HG03460 (cell line): ENCODE measurements around the gene PM20D1.
"Not testable (repeated sequence)": the region's sequence is repeated elsewhere in the genome, so short reads cannot be mapped to it uniquely, and the experiment has no call there.

Source experiments
- ATAC-seq: cut with Tn5 transposase; IDR thresholded peaks from one replicate; pipeline ENCODE4 v1.9.1; 2021; ENCODE audit not compliant: unreplicated experiment

The PM20D1 gene, protein sequence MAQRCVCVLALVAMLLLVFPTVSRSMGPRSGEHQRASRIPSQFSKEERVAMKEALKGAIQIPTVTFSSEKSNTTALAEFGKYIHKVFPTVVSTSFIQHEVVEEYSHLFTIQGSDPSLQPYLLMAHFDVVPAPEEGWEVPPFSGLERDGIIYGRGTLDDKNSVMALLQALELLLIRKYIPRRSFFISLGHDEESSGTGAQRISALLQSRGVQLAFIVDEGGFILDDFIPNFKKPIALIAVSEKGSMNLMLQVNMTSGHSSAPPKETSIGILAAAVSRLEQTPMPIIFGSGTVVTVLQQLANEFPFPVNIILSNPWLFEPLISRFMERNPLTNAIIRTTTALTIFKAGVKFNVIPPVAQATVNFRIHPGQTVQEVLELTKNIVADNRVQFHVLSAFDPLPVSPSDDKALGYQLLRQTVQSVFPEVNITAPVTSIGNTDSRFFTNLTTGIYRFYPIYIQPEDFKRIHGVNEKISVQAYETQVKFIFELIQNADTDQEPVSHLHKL

DNA sequence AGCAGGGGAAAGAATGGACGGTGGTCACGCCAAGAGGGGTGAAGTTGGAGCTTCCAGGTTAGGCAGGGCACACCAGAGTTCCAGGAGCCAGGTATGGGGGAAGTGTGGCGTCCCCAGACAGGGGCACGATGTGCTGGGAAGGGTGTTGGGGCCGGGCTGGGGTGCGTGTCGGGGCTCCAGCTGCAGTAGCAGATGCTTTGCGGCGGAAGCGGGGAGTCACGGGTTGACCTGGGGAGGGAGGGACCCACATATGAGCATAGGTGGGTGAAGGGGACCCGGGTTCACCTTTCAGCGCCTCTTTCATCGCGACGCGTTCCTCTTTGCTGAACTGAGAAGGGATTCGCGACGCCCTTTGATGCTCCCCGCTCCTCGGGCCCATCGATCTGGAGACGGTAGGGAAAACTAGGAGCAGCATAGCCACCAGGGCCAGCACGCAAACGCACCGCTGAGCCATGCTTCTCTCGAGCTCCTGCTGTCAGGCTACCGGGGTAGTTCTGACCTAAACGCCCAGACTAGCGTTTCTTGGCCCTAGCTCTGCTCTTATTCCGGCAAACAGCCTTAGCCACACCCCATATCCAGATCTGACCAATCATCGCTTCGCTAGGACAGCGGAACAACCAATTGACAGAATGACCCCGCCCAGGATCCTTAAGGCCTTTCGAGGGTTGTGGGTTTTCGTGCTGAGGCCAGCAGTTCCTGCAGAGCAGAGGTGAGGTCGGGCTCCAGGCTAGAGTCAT, at the start of gene PM20D1:
Gene PM20D1 (minus strand): TSS at position 514 of the 737 bp plus-strand sequence. CDS start 60 bp downstream, at position 454.
- ATAC-seq = peak; percentile 99

DNA sequence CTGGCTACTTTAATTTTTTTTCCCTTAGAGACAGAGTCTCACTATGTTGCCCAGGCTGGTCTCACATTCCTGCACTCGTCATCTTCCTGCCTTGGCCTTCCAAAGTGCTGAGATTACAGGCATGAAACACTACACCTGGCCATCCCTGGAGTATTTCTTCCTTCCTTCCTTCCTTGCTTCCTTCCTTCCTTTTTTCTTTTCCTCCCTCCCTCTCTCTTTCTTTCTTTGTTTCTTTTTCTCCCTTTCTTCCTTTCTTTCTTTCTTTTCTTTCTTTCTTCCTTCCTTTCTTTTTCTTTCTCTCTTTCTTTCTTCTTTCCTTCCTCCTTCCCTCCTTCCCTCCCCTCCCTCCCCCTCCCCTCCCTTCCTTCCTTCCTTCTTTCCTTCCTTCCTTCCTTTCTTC, 46.4 kb upstream of the PM20D1 start:
- ATAC-seq = no peak

DNA sequence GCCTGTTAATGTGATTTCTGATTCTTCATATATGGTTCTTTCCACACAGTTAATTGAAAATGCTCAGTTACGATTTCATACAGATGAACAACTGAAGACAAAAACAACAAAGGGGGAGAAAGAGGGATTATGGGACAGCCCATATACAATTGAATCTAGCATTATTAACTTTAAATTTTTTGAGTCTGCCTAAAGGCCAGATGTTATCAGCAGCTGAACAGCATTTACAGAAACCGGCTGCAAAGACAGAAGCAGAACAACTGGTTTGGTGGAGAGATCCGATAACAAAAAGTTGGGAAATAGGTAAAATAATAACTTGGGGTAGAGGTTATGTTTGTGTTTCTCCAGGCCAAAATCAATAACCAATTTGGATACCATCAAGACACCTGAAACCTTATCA, 44.2 kb upstream of the PM20D1 start:
- not testable (repeated sequence) for ATAC-seq

DNA sequence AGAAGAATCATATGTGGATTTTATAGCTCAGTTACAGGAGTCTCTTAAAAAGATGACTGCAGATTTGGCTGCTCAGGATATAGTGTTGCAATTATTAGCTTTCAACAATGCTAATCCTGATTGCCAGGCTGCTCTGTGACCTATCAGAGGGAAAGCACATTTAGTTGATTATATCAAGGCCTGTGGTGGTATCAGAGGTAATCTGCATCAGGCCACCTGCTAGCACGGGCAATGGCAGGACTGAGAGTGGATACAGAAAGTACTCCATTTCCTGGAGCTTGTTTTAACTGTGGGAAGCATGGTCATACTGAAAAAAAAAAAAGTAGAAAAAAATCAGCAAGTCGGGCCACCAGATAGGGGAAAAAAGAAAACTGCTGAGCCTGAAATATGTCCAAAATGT, 42.2 kb upstream of the PM20D1 start:
- ATAC-seq = not testable (repeated sequence)

DNA sequence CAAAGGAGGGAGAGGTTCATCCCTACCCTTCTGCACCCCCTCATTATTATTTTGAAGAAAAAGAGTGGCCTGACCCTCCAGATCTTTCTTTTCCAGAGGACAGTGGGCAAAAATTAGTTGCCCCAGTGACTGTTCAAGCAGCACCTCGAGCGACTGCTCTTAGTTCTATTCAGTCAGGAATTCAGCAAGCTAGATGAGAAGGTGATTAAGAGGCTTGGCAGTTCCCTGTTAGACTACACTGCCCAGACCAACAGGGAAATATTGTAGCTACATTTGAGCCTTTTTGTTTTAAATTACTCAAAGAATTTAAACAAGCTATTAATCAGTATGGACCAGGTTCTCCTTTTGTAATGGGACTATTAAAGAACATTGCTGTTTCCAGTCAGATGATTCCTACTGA, 41.5 kb upstream of the PM20D1 start:
- not testable (repeated sequence) for ATAC-seq

DNA sequence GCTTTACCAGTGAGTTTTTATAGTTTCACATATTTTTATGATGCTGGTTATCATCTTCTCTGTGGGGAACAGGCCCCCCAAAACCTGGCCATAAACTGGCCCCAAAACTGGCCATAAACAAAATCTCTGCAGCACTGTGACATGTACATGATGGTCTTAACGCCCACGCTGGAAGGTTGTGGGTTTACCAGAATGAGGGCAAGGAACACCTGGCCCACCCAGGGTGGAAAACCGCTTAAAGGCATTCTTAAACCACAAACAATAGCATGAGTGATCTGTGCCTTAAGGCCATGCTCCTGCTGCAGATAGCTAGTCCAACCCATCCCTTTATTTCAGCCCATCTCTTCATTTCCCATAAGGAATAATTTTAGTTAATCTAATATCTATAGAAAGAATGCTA, 40.7 kb upstream of the PM20D1 start:
- ATAC-seq = not testable (repeated sequence)

DNA sequence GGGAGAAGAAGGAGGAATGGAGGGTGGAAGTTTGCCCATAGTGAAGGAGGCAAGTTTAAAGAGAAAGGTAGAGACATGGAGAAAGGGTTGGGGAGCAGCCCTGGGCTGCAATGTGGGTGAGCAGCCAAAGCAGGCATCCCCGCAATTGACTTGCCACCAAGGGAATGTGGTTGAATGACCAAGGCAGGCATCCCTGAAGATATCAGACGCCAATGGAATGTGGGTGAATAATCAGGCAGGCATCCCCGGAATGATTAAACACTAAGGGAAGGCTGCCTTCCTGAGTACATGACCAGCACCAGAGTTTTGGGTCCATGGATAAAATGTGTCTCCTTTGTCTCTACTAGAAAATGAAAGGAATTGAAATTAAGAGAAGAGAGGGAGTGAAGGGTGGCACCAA, 39.8 kb upstream of the PM20D1 start:
- not testable (repeated sequence) for ATAC-seq

DNA sequence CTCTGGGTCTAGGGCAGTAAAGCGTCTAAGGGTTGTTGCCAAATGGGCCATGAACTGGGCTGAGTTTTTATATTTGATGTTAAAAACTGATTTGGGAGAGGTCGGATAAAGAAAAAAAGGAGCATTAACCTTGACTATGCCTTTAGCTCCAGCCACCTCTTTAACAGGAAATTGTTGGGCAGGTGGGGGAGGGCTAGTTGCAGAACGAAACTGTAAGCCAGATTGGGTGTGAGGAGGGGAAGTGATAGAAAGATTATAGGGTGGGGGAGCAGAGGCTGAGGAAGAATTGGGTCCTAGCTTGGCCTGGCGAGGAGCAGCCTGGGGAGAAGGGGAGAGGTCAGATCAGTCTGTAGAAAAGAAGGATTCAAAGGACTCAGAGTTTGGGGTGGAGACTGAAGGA, 39.1 kb upstream of the PM20D1 start:
- ATAC-seq = not testable (repeated sequence)

DNA sequence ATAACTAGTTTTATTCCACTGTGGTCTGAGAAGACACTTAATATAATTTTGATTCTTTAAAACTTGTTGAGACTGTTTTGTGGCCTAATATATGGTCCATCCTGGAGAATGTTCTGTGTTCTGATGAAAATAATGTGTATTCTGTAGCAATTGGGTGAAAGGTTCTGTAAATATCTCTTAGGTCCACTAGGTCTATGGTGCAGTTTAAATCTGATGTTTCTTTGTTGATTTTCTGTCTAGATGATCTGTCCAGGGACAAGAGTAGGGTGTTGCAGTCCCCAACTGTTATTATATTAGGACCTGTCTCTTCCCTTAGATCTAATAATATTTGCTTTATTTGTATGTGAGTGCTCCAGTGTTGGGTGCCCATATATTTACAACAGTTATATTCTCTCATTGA, 33.9 kb upstream of the PM20D1 start:
- ATAC-seq = no peak

DNA sequence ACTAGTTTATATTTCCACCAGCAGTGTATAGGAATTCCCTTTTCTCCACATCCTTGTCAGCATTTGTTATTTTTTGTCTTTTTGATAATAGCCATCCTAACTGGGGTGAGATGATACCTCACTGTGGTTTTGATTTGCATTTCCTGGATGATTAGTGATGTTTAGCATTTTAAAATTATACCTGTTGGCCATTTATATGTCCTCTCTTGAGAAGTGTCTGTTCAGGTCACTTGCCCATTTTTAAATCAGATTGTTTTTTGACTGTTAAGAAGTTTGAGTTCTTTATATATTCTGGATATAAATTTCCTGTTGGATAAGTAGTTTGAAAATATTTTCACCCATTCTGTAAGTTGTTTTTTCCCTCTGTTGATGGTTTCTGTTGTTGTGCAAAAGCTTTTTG, 31.0 kb upstream of the PM20D1 start:
- ATAC-seq = no peak

DNA sequence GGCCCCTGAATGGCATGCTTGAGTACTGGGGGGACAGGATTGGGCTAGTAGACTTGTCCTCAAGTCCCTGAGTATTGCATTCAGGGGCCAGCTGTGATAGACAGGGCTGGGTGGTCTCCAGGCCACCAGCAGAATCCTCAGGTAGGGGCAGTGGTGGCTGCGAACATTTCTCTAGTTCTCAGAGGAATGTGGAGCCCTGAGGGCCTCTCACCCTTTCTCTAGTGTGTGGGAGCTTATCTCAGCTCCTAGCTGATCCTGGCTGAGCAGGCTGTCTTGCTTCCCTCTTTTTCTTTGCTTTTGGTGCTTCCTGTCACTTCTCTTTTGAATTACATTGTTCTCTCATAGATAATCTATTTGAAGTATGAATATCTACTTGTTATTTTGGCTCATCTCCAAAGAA, 30.0 kb upstream of the PM20D1 start:
- no peak for ATAC-seq

DNA sequence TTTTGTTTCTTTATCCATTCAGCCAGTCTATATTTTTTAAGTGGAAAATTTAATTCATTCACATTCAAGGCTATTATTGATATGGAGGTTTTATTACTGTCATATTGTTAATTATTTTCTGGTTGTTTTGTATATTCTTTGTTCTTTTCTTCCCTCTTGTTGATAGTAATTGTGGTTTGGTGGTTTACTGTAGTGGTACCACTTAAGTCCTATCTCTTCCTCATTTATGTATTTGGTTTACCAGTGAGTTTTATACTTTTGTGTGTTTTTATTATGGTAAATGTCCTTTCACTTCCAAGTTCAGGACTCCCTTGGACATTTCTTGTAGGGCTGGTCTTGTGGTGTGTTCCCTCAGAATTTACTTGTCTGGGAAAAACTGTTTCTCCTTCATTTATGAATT, 28.1 kb upstream of the PM20D1 start:
- no peak for ATAC-seq

DNA sequence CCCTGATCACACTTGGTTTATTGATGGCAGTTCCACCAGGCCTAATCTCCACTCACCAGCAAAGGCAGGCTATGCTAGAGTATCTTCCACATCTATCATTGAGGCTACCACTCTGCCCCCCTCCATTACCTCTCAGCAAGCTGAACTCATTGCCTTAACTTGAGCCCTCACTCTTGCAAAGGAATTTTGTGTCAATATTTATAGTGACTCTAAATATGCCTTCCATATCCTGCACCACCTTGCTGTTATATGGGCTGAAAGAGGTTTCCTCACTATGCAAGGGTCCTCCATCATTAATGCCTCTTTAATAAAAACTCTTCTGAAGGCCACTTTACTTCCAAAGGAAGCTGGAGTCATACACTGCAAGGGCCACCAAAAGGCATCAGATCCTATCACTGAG, 23.2 kb upstream of the PM20D1 start:
- ATAC-seq = not testable (repeated sequence)

DNA sequence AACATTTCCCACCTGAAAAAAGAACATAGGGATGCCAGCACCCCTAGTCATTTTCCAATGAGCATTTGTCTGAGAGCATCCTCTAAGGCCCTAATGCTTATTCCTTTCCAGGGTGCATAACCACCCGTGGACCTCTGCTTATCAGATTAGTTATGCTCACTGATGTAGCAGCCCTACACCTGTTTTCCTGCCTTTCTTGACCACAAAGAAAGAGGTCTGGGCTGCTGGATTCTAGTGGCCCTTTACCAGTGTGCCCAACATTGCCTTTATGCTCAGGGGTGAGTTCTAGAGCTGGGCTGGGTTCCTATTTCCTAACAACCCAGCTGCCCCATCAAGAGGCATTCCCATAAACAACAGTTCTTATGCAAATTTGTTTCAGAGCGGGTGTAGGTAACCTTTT, 20.3 kb upstream of the PM20D1 start:
- no peak for ATAC-seq

DNA sequence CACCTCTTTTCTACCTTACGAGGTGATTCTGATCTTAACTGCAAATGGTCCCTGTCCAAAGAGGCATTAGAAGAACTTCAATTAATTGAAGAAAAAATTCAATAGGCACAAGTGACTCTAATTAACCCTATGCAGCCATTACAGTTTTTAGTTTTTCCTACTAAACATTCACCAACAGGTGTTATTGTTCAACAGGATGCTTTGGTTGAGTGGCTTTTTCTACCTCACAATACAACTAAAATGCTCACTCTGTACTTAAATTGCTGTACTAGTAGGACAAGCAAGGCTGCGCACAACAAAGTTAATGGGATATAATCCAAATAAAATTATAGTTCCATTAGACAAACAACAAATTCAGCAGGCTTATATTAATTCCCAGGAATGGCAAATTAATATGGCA, 11.6 kb upstream of the PM20D1 start:
- no peak for ATAC-seq

DNA sequence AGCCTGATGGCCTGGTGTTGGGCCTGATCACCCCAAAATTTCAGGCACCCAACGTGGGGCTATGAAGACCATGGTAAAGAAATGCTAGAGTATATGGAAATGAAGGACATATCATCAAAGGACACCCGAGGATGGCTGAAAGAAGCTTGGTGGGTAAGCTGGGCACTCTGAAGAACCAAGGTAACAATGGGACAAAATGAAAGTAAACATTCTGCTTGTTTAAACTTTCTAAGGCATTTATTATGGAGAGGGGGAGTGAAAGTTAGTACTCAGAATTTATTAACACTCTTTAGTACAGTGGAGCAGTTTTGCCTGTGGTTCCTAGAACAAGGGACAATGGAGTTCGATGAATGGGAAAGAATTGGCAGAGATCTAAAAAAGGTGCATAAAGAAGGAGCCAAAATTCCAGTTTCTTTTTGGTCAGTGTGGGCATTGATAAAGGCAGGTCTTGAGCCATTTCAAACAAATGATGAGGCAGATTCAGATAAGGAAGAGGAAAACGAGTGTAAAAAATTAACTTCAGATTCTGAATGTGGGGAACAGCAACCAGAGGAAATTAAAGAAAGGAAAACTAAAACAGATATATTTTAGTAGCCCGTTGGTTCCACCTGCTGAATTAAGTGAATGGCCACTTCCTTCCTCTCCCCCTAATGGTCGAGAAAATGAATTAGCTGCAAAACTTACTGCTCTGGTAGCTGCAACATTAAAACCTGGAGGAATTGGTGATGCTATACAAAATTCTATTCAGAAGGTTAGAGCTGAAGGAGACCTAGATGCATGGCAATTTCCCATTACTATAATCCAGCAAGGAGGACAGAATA, 8.4 kb upstream of the PM20D1 start:
- ATAC-seq = no peak

DNA sequence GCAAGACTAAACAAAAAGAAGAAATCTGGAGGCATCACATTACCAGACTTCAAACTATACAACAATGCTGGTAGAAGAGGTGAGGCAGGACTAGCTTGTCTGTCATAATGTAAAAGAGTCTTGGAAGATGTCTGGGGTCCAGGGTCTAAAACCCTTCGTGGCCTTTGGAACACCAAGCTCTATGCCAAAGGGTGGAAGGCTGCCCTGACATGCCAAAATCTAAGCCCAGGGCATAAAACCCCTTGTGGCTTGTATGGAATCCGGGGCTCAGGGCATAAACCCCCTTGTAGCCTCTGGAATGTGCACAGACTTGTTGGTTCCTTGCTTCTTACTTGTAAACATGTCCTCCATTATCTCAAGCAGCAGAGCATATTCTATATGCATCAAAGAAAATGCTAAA, 7.6 kb upstream of the PM20D1 start:
- not testable (repeated sequence) for ATAC-seq

DNA sequence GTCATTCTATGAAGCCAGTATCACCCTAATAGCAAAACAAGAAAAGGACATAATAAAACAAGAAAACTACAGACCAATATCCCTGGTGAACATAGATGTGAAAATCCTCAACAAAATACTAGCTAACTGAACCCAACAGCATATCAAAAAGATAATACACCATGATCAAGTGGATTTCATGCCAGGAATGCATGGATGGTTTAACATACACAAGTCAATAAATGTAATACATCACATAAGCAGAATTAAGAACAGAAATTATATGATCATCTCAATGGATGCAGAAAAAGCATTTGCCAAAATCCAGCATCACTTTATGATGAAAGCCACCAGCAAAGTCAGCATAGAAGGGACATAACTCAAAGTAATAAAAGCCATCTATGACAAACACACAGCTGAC, 6.5 kb upstream of the PM20D1 start:
- ATAC-seq = no peak

DNA sequence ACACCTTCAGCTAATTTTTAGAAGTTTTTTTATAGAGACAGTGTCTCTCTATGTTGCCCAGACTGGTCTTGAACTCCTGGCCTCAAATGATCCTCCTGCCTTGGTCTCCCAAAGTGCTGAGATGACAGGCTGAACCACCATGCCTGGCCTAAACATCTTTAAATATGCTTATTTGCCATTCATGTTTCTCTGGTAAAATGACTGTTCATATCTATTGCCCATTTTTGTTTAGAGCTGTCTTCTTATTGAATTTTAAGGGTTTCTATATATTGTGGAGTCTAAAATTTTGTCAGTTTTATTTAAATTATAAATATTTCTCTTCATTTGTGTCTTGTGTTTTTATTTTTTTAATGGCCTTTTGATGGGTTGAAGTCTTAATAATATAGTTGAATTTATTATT, 3.0 kb upstream of the PM20D1 start:
- no peak for ATAC-seq

DNA sequence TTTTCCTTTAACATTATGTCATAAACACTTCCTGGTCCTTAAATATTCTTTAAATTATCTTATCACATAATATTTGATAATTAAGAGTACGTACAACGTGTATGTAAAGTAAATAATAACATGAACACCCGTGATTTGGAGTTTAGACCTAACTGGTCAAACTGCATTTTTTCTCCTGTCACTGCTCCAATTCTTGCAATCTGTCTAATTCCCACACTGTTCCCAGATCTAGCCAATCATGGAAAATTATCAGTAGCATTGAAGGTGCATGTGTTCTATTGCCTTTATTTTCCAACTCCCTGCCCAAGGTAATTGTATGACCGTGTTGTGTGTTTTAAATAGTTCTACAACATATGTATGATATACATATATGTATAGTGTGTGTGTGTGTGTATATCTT, 2.1 kb upstream of the PM20D1 start:
- ATAC-seq = no peak
